Panc1 (cell line): ENCODE results near the gene EFCAB8. TPM values are rescaled to one million over a fixed set of nuclear protein-coding genes. Genes with fewer than 3 reads are reported as not detected.

Experiments used
- ATAC-seq: fragments of 200-7000 bp; cut with Tn5 transposase; 2 replicates; pipeline ENCODE4 v1.9.1; 2020; ENCODE audit warnings: mild to moderate bottlenecking, moderate library complexity
- BruUV-seq: library from RNA; stranded (reverse); fragments of 400-500 nt; replicated peaks from 2 replicates; lab custom pipeline; 2021; lab: Mats Ljungman, UMichigan
- CTCF ChIA-PET: fragments of 300-600 bp; sonication (Branson Sonifier 250); formaldehyde crosslinking; loops from one replicate; lab custom pipeline; 2022; ENCODE audit warnings: antibody characterized with exemption; lab: Charles Lee
- POLR2A ChIA-PET: fragments of 300-600 bp; sonication (Branson Sonifier 250); formaldehyde crosslinking; loops from one replicate; lab custom pipeline; 2022; ENCODE audit warnings: antibody characterized with exemption; lab: Charles Lee
- DNase-seq: peaks from one replicate; pipeline ENCODE4 v3.0.0-alpha.2; 2010; ENCODE audit warnings: low read depth, low spot score
- H3K27ac ChIP-seq: 2 replicates; pipeline ENCODE4 v1.5.1; 2011; ENCODE audit warnings: mild to moderate bottlenecking, low read length, inconsistent platforms
- H3K27me3 ChIP-seq: fragments of 200-500 bp; sonication (Bioruptor generic); 2 replicates; pipeline ENCODE4 v1.6.0; 2014; ENCODE audit warnings: low read length, inconsistent platforms; ENCODE audit not compliant: control insufficient read depth, insufficient read depth
- H3K36me3 ChIP-seq: fragments of 200-500 bp; sonication (Bioruptor generic); 2 replicates; pipeline ENCODE4 v1.5.1; 2014; ENCODE audit warnings: inconsistent platforms, mild to moderate bottlenecking, low read length, moderate library complexity; ENCODE audit not compliant: control insufficient read depth, insufficient read depth
- H3K4me1 ChIP-seq: 2 replicates; pipeline ENCODE4 v1.5.1; 2011; ENCODE audit warnings: inconsistent platforms, mild to moderate bottlenecking, low read length, moderate library complexity; ENCODE audit not compliant: control insufficient read depth, insufficient read depth
- H3K4me3 ChIP-seq, 2 experiments: 2 replicates each; pipeline ENCODE4 v1.5.1; 2011 to 2012; ENCODE audit warnings: low read depth in 2 of 2, low read length in 2 of 2, mild to moderate bottlenecking in 2 of 2, inconsistent platforms in 1 of 2, moderate library complexity in 1 of 2
- H3K9me3 ChIP-seq: fragments of 200-500 bp; sonication (Bioruptor generic); 2 replicates; pipeline ENCODE4 v1.5.1; 2014; ENCODE audit warnings: low read depth, mild to moderate bottlenecking, inconsistent platforms, low read length, moderate library complexity; ENCODE audit not compliant: control insufficient read depth, insufficient read depth
- POLR2AphosphoS5 ChIP-seq: IDR thresholded peaks from 2 replicates; pipeline ENCODE4 v1.6.1; 2012; ENCODE audit warnings: mild to moderate bottlenecking, low read depth, low read length, moderate library complexity
- SIN3A ChIP-seq: IDR thresholded peaks from 2 replicates; pipeline ENCODE4 v1.6.1; 2012; ENCODE audit warnings: low read depth, mild to moderate bottlenecking, low read length, moderate library complexity, borderline replicate concordance; ENCODE audit not compliant: insufficient read depth
- TCF7L2 ChIP-seq: IDR thresholded peaks from 2 replicates; pipeline ENCODE4 v1.6.1; 2011; ENCODE audit warnings: mild to moderate bottlenecking, low read depth, low read length, inconsistent platforms
- in situ Hi-C: cut with HindIII; loops from 2 replicates; pipeline ENCODE4 v1.10.0; 2016; ENCODE audit warnings: low sequenced_read_pairs, low pct_unique_long_range_greater_than_20kb
- intact Hi-C: fragments of 100-400 bp; cut with micrococcal nuclease; formaldehyde crosslinking; loops from one replicate; pipeline ENCODE4 v1.10.0; 2022; ENCODE audit not compliant: unreplicated experiment
- total RNA-seq: library from RNA; stranded (reverse); gene quantifications from one replicate; pipeline ENCODE4 v1.2.1, GENCODE V29; 2021; ENCODE audit not compliant: unreplicated experiment
- TF ChIP-seq, protein P1 (sequence below): fragments of 450-650 bp; IDR thresholded peaks from 2 replicates; pipeline ENCODE4 v1.5.1; 2017; ENCODE audit warnings: mild to moderate bottlenecking
- TF ChIP-seq, protein P2 (sequence below), 2 experiments: IDR thresholded peaks; 2 replicates each; pipeline ENCODE4 v1.6.1; 2011 to 2012; ENCODE audit warnings: low read depth in 2 of 2, control low read depth in 1 of 2, low read length in 1 of 2, mild to moderate bottlenecking in 1 of 2, moderate library complexity in 1 of 2; ENCODE audit not compliant: insufficient read depth in 1 of 2

The EFCAB8 gene
- total RNA-seq, 1 experiment from 2014 or later, result 1.1 TPM

DNA sequence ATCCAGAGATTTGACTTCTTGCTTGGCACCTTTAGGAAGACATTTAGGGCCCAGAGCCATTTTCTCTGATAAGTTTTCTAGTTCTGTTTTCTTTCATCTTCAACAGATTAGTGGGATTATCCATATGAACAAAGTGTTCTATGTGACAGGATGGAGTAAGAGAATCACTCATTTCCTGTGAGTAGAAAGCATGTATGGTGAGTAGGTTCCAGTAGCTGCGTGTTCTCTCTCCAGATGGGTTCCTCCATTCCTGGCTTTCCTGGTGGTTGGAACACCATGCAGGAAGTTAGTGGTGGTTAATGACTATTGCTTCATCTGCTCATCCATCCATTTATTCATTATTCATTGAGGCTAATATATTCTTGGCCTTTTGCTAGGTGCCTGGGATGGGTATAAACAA, 54.0 kb downstream of the EFCAB8 start:
- ChIA-PET POLR2A (no interaction called here), CTCF (no interaction called here)
- H3K36me3 ChIP-seq, result no peaks in the 10 kb centered on the region
- BruUV-seq, result no TSS peak
- H3K27ac ChIP-seq, result no peak overlapping the region
- in situ Hi-C loops (no loop called here), intact Hi-C loops (no loop called here)
- no peaks in the 10 kb centered on the region for H3K4me1 ChIP-seq
- no peak overlapping the region for H3K4me3 ChIP-seq
- 0 out of 2 replicates have a peak, but pooled peaks cover 4% of the 10 kb centered on the region for H3K9me3 ChIP-seq
- DNase-seq (no peak), ATAC-seq (no peak)
- no peaks in the 10 kb centered on the region for H3K27me3 ChIP-seq
- TF ChIP-seq, protein P1, sequence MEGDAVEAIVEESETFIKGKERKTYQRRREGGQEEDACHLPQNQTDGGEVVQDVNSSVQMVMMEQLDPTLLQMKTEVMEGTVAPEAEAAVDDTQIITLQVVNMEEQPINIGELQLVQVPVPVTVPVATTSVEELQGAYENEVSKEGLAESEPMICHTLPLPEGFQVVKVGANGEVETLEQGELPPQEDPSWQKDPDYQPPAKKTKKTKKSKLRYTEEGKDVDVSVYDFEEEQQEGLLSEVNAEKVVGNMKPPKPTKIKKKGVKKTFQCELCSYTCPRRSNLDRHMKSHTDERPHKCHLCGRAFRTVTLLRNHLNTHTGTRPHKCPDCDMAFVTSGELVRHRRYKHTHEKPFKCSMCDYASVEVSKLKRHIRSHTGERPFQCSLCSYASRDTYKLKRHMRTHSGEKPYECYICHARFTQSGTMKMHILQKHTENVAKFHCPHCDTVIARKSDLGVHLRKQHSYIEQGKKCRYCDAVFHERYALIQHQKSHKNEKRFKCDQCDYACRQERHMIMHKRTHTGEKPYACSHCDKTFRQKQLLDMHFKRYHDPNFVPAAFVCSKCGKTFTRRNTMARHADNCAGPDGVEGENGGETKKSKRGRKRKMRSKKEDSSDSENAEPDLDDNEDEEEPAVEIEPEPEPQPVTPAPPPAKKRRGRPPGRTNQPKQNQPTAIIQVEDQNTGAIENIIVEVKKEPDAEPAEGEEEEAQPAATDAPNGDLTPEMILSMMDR, result no peak
- TF ChIP-seq SIN3A (no peak), POLR2AphosphoS5 (no peak), TCF7L2 (no peak)
- TF ChIP-seq, protein P2, sequence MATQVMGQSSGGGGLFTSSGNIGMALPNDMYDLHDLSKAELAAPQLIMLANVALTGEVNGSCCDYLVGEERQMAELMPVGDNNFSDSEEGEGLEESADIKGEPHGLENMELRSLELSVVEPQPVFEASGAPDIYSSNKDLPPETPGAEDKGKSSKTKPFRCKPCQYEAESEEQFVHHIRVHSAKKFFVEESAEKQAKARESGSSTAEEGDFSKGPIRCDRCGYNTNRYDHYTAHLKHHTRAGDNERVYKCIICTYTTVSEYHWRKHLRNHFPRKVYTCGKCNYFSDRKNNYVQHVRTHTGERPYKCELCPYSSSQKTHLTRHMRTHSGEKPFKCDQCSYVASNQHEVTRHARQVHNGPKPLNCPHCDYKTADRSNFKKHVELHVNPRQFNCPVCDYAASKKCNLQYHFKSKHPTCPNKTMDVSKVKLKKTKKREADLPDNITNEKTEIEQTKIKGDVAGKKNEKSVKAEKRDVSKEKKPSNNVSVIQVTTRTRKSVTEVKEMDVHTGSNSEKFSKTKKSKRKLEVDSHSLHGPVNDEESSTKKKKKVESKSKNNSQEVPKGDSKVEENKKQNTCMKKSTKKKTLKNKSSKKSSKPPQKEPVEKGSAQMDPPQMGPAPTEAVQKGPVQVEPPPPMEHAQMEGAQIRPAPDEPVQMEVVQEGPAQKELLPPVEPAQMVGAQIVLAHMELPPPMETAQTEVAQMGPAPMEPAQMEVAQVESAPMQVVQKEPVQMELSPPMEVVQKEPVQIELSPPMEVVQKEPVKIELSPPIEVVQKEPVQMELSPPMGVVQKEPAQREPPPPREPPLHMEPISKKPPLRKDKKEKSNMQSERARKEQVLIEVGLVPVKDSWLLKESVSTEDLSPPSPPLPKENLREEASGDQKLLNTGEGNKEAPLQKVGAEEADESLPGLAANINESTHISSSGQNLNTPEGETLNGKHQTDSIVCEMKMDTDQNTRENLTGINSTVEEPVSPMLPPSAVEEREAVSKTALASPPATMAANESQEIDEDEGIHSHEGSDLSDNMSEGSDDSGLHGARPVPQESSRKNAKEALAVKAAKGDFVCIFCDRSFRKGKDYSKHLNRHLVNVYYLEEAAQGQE (IDR thresholded peaks at IDR 0.05; ENCODE audit: insufficient read depth in 1 of 2, low read depth in 2 of 2, low read length in 1 of 2), result no peak

DNA sequence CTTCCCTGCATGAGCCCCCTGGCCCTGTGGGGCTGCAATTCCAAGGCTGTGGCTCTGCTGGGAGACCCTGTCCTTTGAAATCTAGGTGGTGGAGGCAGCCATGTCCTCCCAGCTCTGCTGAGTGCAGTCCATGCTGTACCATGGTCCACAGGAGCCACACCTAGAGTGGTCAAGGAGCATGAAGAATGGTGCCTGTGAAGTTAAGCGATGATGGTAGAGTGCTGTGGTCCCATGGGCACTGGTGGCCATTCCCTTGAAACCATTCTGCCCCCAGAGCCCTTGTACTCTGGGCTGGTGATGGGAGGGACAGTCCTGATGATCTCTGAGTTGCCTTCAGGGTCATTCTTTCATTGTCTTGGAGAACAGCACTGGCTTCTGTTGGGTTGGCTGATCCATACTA, 55.3 kb downstream of the EFCAB8 start:
- DNase-seq (no peak), ATAC-seq (no peak)
- POLR2A ChIA-PET, result no interaction called here
- no TSS peak for BruUV-seq
- Histone ChIP-seq H3K27me3 (no peaks in the 10 kb centered on the region), H3K27ac (no peak overlapping the region), H3K4me3 (no peak overlapping the region), H3K4me1 (no peaks in the 10 kb centered on the region), H3K9me3 (0 out of 2 replicates have a peak, but pooled peaks cover 4% of the 10 kb centered on the region), H3K36me3 (no peaks in the 10 kb centered on the region)
- intact Hi-C loops, result no loop called here
- in situ Hi-C loops, result no loop called here
- TF ChIP-seq, protein P1, result no peak
- TF ChIP-seq, protein P2 (IDR thresholded peaks at IDR 0.05; ENCODE audit: insufficient read depth in 1 of 2, low read depth in 2 of 2, low read length in 1 of 2), result no peak
- no peak for TF ChIP-seq TCF7L2
- no peak for TF ChIP-seq POLR2AphosphoS5
- no peak for TF ChIP-seq SIN3A
- CTCF ChIA-PET, result no interaction called here
